Measurements from ENCODE around the gene MIS18BP1. TPM values are rescaled to one million over a fixed set of nuclear protein-coding genes. Genes with fewer than 3 reads are reported as not detected.

MIS18BP1 gene
- total and polyA plus RNA-seq, 9 of the 15 experiments (the other 6 are each of a cell fraction or from before 2014, with no cell fraction given): 5.0 to 29.1 (median 19.1) TPM

DNA sequence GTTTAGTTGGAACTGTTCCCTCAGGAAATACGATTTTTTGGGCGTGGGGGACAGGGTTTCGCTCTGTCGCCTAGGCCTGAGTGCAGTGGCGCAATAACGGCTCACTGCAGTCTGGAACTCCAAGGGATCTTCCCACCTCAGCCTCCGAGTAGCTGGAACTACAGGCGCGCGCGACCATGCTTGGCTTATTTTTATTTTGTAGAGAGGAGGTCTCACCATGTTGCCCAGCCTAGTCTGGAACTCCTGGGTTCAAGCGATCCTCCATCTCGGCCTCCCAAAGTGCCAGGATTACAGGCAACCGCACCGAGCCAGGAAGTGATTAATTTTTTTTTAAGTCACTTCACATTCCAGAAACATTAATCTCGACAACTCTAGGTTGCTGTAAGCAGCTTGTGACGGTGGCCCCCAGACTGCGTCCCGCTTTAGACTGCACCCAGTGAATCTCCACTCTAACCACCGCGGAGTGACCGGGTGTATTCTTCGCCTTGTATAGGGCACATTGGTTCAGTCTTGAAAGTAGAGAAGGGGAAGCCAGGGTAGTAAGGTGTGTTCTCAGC, 830 bp upstream of the MIS18BP1 start:
- POLR2A ChIA-PET: no interaction called here

More for the DNA sequence above, 830 bp upstream of the MIS18BP1 start:
- no peak for TF ChIP-seq TOE1 (IDR thresholded peaks at IDR 0.05; ENCODE audit: borderline replicate concordance)
- no peak for TF ChIP-seq TOE1 (CRISPR knock-in tag; IDR thresholded peaks at IDR 0.05; ENCODE audit: borderline replicate concordance, low read depth)
- no peak for TF ChIP-seq CHD1 (IDR thresholded peaks at IDR 0.05; ENCODE audit: low read length)
- no peak for TF ChIP-seq ZEB2 (IDR thresholded peaks at IDR 0.05)
- TF ChIP-seq, protein P1, sequence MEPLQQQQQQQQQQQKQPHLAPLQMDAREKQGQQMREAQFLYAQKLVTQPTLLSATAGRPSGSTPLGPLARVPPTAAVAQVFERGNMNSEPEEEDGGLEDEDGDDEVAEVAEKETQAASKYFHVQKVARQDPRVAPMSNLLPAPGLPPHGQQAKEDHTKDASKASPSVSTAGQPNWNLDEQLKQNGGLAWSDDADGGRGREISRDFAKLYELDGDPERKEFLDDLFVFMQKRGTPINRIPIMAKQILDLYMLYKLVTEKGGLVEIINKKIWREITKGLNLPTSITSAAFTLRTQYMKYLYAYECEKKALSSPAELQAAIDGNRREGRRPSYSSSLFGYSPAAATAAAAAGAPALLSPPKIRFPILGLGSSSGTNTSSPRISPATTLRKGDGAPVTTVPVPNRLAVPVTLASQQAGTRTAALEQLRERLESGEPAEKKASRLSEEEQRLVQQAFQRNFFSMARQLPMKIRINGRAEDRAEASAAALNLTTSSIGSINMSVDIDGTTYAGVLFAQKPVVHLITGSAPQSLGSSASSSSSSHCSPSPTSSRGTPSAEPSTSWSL (CRISPR knock-in tag; IDR thresholded peaks at IDR 0.05; ENCODE audit: borderline replicate concordance): no peak
- TF ChIP-seq ZNF57 (CRISPR knock-in tag; IDR thresholded peaks at IDR 0.05): no peak
- no peak for TF ChIP-seq GABPB1 (CRISPR knock-in tag; IDR thresholded peaks at IDR 0.05)
- no peak for TF ChIP-seq ZNF384 (IDR thresholded peaks at IDR 0.05; ENCODE audit: low read depth, low read length)
- TF ChIP-seq POU5F1 (IDR thresholded peaks at IDR 0.05; ENCODE audit: borderline replicate concordance, low read depth, low read length, partially characterized antibody): no peak
- TF ChIP-seq, protein P2, sequence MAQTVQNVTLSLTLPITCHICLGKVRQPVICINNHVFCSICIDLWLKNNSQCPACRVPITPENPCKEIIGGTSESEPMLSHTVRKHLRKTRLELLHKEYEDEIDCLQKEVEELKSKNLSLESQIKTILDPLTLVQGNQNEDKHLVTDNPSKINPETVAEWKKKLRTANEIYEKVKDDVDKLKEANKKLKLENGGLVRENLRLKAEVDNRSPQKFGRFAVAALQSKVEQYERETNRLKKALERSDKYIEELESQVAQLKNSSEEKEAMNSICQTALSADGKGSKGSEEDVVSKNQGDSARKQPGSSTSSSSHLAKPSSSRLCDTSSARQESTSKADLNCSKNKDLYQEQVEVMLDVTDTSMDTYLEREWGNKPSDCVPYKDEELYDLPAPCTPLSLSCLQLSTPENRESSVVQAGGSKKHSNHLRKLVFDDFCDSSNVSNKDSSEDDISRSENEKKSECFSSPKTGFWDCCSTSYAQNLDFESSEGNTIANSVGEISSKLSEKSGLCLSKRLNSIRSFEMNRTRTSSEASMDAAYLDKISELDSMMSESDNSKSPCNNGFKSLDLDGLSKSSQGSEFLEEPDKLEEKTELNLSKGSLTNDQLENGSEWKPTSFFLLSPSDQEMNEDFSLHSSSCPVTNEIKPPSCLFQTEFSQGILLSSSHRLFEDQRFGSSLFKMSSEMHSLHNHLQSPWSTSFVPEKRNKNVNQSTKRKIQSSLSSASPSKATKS (CRISPR knock-in tag; IDR thresholded peaks at IDR 0.05): no peak
- TF ChIP-seq SMARCE1 (IDR thresholded peaks at IDR 0.05): no peak
- in situ Hi-C loops (cut with MboI): no loop called here
- DNase-seq (ENCODE audit: extremely low read depth in 1 of 4, low spot score in 3 of 4) (no peak), FAIRE-seq (no peak), ATAC-seq (no peak)
- H3K4me1 ChIP-seq (replicated peaks in 1 of 2; ENCODE audit: control insufficient read depth in 2 of 2, insufficient read depth in 2 of 2, low read length in 2 of 2): peaks cover 7 to 12% of the 10 kb centered on the region in 2 experiments; a peak in 3 of 5 replicates
- BruUV-seq (replicated peaks): no TSS peak
- no peak overlapping the region for H3K4me2 ChIP-seq (ENCODE audit: insufficient read depth, low read length)
- H3K27me3 ChIP-seq (ENCODE audit: control insufficient read depth in 2 of 2, insufficient read depth in 2 of 2, low read length in 2 of 2): no peaks in the 10 kb centered on the region
- no peaks in the 10 kb centered on the region for H3K9me1 ChIP-seq (ENCODE audit: control insufficient read depth, insufficient read depth, low read length)
- H3K79me2 ChIP-seq (ENCODE audit: control insufficient read depth, insufficient read depth, low read length): peaks cover 41% of the 10 kb centered on the region
- H3K4me3 ChIP-seq: no peak overlapping the region
- H3K27ac ChIP-seq (ENCODE audit: extremely low read depth, low read depth, low read length): no peak overlapping the region
- no peaks in the 10 kb centered on the region for H3K36me3 ChIP-seq (ENCODE audit: control insufficient read depth, insufficient read depth, low read length)
- peaks cover 6% of the 10 kb centered on the region; the same call in 1 of the 2 replicates for H3K9me3 ChIP-seq (replicated peaks; ENCODE audit: control insufficient read depth, insufficient read depth, low read depth, low read length)
- intact Hi-C loops (cut with micrococcal nuclease): loop anchor here (1.0 to 5.0 kb wide), 3 partner anchors 119 to 341 kb away; partner anchors contain the start of genes FANCM, FKBP3, KLHL28 and TOGARAM1
- CTCF ChIA-PET (ENCODE audit: low intra/inter-chr PET ratio): no interaction called here
- H4K20me1 ChIP-seq (replicated peaks; ENCODE audit: control insufficient read depth, insufficient read depth, low read length): no peaks in the 10 kb centered on the region
- H2AFZ ChIP-seq (ENCODE audit: low read depth, low read length): no peak overlapping the region
- 97% methylated on average over 22 of the region's 23 CpGs for WGBS (ENCODE audit: insufficient coverage, low coverage, missing lambda C conversion rate)
- H3K9ac ChIP-seq (ENCODE audit: insufficient read depth in 1 of 2, low read depth in 2 of 2, low read length in 2 of 2): no peak overlapping the region

All from K562 (cell line).